ENCODE measurements around the gene FAM98C. TPM values are rescaled to one million over a fixed set of nuclear protein-coding genes. Genes with fewer than 3 reads are reported as not detected.

FAM98C gene
- total RNA-seq, 6 donors from 2014 or later: 16.0 to 75.4 (median 24.2) TPM

- 83 to 88% methylated on average over 8 of the region's 8 CpGs for WGBS, 2 donors
- TF ChIP-seq POLR2A (IDR thresholded peaks at IDR 0.05) (no peak), EP300 (IDR thresholded peaks at IDR 0.05) (no peak), POLR2AphosphoS5 (IDR thresholded peaks at IDR 0.05) (no peak)
- Histone ChIP-seq H3K4me1 (peaks cover 13 to 15% (median 14%) of the 10 kb centered on the region in 4 donors), H3K27ac (peak overlapping the region in 3 of 4 donors; percentile 58 to 77 (median 74)), H3K36me3 (peaks cover 0 to 5% (median 1%) of the 10 kb centered on the region in 4 donors), H3K9me3 (no peaks in the 10 kb centered on the region), H3K4me3 (no peak overlapping the region), H3K27me3 (peaks cover 0 to 3% (median 0%) of the 10 kb centered on the region in 4 donors)
- no peak for DNase-seq
- ATAC-seq (ENCODE audit: low FRiP score in 2 of 2): no peak
Observed at GRCh38 chr19:38417146-38417543, 14.3 kb downstream of the FAM98C start.

- 8 to 10% methylated on average over 29 to 42 of the region's 49 CpGs for WGBS, 2 donors
- TF ChIP-seq CTCF (IDR thresholded peaks at IDR 0.05): no peak
- TF ChIP-seq POLR2AphosphoS5 (IDR thresholded peaks at IDR 0.05): peak; percentile 24 to 32
- no peak for TF ChIP-seq POLR2A (IDR thresholded peaks at IDR 0.05)
- no peak for TF ChIP-seq EP300 (IDR thresholded peaks at IDR 0.05)
- Histone ChIP-seq H3K36me3 (peaks cover 0 to 5% (median 0%) of the 10 kb centered on the region in 4 donors), H3K4me1 (peaks cover 13 to 15% (median 14%) of the 10 kb centered on the region in 4 donors), H3K9me3 (no peaks in the 10 kb centered on the region), H3K27me3 (peaks cover 0 to 3% (median 0%) of the 10 kb centered on the region in 4 donors), H3K4me3 (peak overlapping the region; percentile 20 to 43 (median 38)), H3K27ac (peak overlapping the region; percentile 58 to 77 (median 69))
- peak; percentile 90 to 91 for ATAC-seq (ENCODE audit: low FRiP score in 2 of 2)
- peak; percentile 85 to 93 for DNase-seq
Observed at GRCh38 chr19:38417544-38418506, 14.9 kb downstream of the FAM98C start.

GRCh38 chr19:38420935-38421334 lies 18.0 kb downstream of the FAM98C start:
- no peaks in the 10 kb centered on the region for H3K9me3 ChIP-seq
- no peak overlapping the region for H3K27ac ChIP-seq
- DNase-seq (no peak), ATAC-seq (ENCODE audit: low FRiP score in 2 of 2) (no peak)
- peaks cover 13 to 18% (median 15%) of the 10 kb centered on the region in 4 donors for H3K4me1 ChIP-seq
- H3K27me3 ChIP-seq: peaks cover 0 to 3% (median 0%) of the 10 kb centered on the region in 4 donors
- no peak overlapping the region for H3K4me3 ChIP-seq
- no peak for TF ChIP-seq POLR2AphosphoS5 (IDR thresholded peaks at IDR 0.05)
- no peak for TF ChIP-seq POLR2A (IDR thresholded peaks at IDR 0.05)
- no peak for TF ChIP-seq CTCF (IDR thresholded peaks at IDR 0.05)
- no peak for TF ChIP-seq EP300 (IDR thresholded peaks at IDR 0.05)
- no peaks in the 10 kb centered on the region for H3K36me3 ChIP-seq
- WGBS, 2 donors: 90 to 93% methylated on average over 4 to 9 of the region's 9 CpGs

- H3K27ac ChIP-seq: no peak overlapping the region
- H3K9me3 ChIP-seq: no peaks in the 10 kb centered on the region
- no peaks in the 10 kb centered on the region for H3K36me3 ChIP-seq
- peaks cover 0 to 3% (median 0%) of the 10 kb centered on the region in 4 donors for H3K27me3 ChIP-seq
- no peak overlapping the region for H3K4me3 ChIP-seq
- no peak for DNase-seq
- peaks cover 13 to 21% (median 15%) of the 10 kb centered on the region in 4 donors for H3K4me1 ChIP-seq
- no peak for TF ChIP-seq POLR2A (IDR thresholded peaks at IDR 0.05)
- TF ChIP-seq POLR2AphosphoS5 (IDR thresholded peaks at IDR 0.05): no peak
- WGBS, 2 donors: 74 to 81% methylated on average over 11 to 14 of the region's 14 CpGs
- ATAC-seq (ENCODE audit: low FRiP score in 2 of 2): no peak
Observed at GRCh38 chr19:38421856-38422255, 19.0 kb downstream of the FAM98C start.

- peaks cover 0 to 3% (median 0%) of the 10 kb centered on the region in 4 donors for H3K27me3 ChIP-seq
- H3K36me3 ChIP-seq: no peaks in the 10 kb centered on the region
- 91 to 94% methylated on average over 1 to 7 of the region's 7 CpGs for WGBS, 2 donors
- H3K27ac ChIP-seq: no peak overlapping the region
- H3K9me3 ChIP-seq: no peaks in the 10 kb centered on the region
- DNase-seq (no peak), ATAC-seq (ENCODE audit: low FRiP score in 2 of 2) (no peak)
- TF ChIP-seq CTCF (IDR thresholded peaks at IDR 0.05): no peak
- no peak for TF ChIP-seq EP300 (IDR thresholded peaks at IDR 0.05)
- TF ChIP-seq POLR2A (IDR thresholded peaks at IDR 0.05): no peak
- TF ChIP-seq POLR2AphosphoS5 (IDR thresholded peaks at IDR 0.05): no peak
- H3K4me1 ChIP-seq: peaks cover 10 to 19% (median 12%) of the 10 kb centered on the region in 4 donors
- H3K4me3 ChIP-seq: no peak overlapping the region
Observed at GRCh38 chr19:38422438-38422837, 19.5 kb downstream of the FAM98C start.

Data from upper lobe of left lung (tissue), 6 donors.